HepG2 (cell line): ENCODE measurements around the gene COQ5. TPM values are rescaled to one million over a fixed set of nuclear protein-coding genes. Genes with fewer than 3 reads are reported as not detected.

ENCODE experiments used
- CBX1 ChIP-seq: IDR thresholded peaks from one replicate; pipeline ENCODE4 v1.6.1; 2016; ENCODE audit warnings: antibody characterized with exemption, low read depth
- DZIP1 ChIP-seq: sonication (generic); formaldehyde crosslinking; IDR thresholded peaks from 2 replicates; pipeline ENCODE4 v1.5.0; 2020; ENCODE audit warnings: mild to moderate bottlenecking, missing genetic modification reagents
- ETV6 ChIP-seq: sonication (generic); formaldehyde crosslinking; conservative IDR thresholded peaks from 2 replicates; pipeline ENCODE4 v1.4.0; 2020; ENCODE audit warnings: missing genetic modification reagents
- MTERF4 ChIP-seq: sonication (generic); formaldehyde crosslinking; IDR thresholded peaks from 2 replicates; pipeline ENCODE4 v1.8.0; 2023; ENCODE audit warnings: mild to moderate bottlenecking, missing genetic modification reagents
- MXD3 ChIP-seq: IDR thresholded peaks from 2 replicates; pipeline ENCODE4 v1.6.1; 2016; ENCODE audit warnings: mild to moderate bottlenecking, missing biosample characterization, missing genetic modification reagents
- NFKB2 ChIP-seq: sonication (generic); formaldehyde crosslinking; IDR thresholded peaks from 2 replicates; pipeline ENCODE4 v1.4.0; 2020; ENCODE audit warnings: missing genetic modification reagents, borderline replicate concordance
- NFYB ChIP-seq: sonication (generic); formaldehyde crosslinking; IDR thresholded peaks from 2 replicates; pipeline ENCODE4 v1.4.0; 2020; ENCODE audit warnings: missing genetic modification reagents
- SRY ChIP-seq: sonication (generic); formaldehyde crosslinking; IDR thresholded peaks from 2 replicates; pipeline ENCODE4 v1.8.0; 2022; ENCODE audit warnings: mild to moderate bottlenecking, missing genetic modification reagents
- TCF7L2 ChIP-seq: IDR thresholded peaks from 2 replicates; pipeline ENCODE4 v1.6.1; 2011; ENCODE audit warnings: mild to moderate bottlenecking, low read depth, low read length, moderate library complexity
- TFAP4 ChIP-seq: sonication (generic); IDR thresholded peaks from 2 replicates; pipeline ENCODE4 v1.6.1; 2016; ENCODE audit warnings: low read depth, borderline replicate concordance
- THAP9 ChIP-seq: sonication (generic); formaldehyde crosslinking; IDR thresholded peaks from 2 replicates; pipeline ENCODE4; 2020; ENCODE audit warnings: missing genetic modification reagents, mild to moderate bottlenecking, borderline replicate concordance
- THRA ChIP-seq: sonication (generic); formaldehyde crosslinking; IDR thresholded peaks from 2 replicates; pipeline ENCODE4 v1.4.0; 2020; ENCODE audit warnings: missing genetic modification reagents, borderline replicate concordance
- ZNF230 ChIP-seq: sonication (generic); formaldehyde crosslinking; IDR thresholded peaks from 2 replicates; pipeline ENCODE4 v1.4.0; 2020; ENCODE audit warnings: mild to moderate bottlenecking, missing genetic modification reagents
- ZNF574 ChIP-seq: sonication (generic); formaldehyde crosslinking; IDR thresholded peaks from 2 replicates; pipeline ENCODE4 v1.4.0; 2020; ENCODE audit warnings: missing genetic modification reagents
- ZSCAN25 ChIP-seq: sonication (generic); formaldehyde crosslinking; IDR thresholded peaks from 2 replicates; pipeline ENCODE4 v1.8.0; 2022; ENCODE audit warnings: mild to moderate bottlenecking, missing genetic modification reagents
- polyA plus RNA-seq, 8 experiments: library from polyadenylated mRNA; depleted of rRNA in 3 of 8; stranded (reverse) in 7 of 8; unstranded in 1 of 8; fragments of >200 nt; fragmentation: Illumina TruSeq in 4 of 8; extraction: Trizol in 4 of 8; gene quantifications; 2 replicates each; pipeline versions ENCODE4 v1.2.1 to v1.2.3, GENCODE V29; 2011 to 2016; ENCODE audit warnings: low read depth in 4 of 8, missing spikeins in 1 of 8, mixed read lengths in 1 of 8; ENCODE audit not compliant: insufficient read depth in 1 of 8
- total RNA-seq, 5 experiments: library from RNA; depleted of rRNA; stranded (reverse); fragments of >200 nt; fragmentation: Illumina TruSeq; extraction: Trizol; gene quantifications; 2 replicates each; pipeline ENCODE4 v1.2.3, GENCODE V29; 2016; ENCODE audit warnings: low read depth in 1 of 5

Gene COQ5
- total and polyA plus RNA-seq, 2 of the 13 experiments (the other 11 are each of a cell fraction or from before 2014, with no cell fraction given), result 36.4 to 41.5 TPM

GRCh38 chr12:120534703-120535655 is 6.0 kb upstream of the COQ5 start (continued):
- TF ChIP-seq MTERF4 (CRISPR knock-in tag) (no peak; the same call in 1 of the 2 replicates), MXD3 (CRISPR knock-in tag) (peak; percentile 71), THAP9 (no peak), DZIP1 (CRISPR knock-in tag) (no peak), TFAP4 (no peak), ETV6 (no peak), ZNF230 (0 out of 2 replicates have a peak, but pooled peaks have one; percentile 15), CBX1 (no peak), SRY (CRISPR knock-in tag) (no peak), ZNF574 (0 out of 2 replicates have a peak, but pooled peaks have one; percentile 51), ZSCAN25 (CRISPR knock-in tag) (0 out of 2 replicates have a peak, but pooled peaks have one; percentile 16), NFKB2 (CRISPR knock-in tag) (peak; percentile 23; the same call in 1 of the 2 replicates), TCF7L2 (no peak), NFYB (CRISPR knock-in tag) (no peak), THRA (CRISPR knock-in tag) (peak; percentile 69; the same call in 1 of the 2 replicates)
